Neural progenitor cell (in vitro differentiated cells): Measurements from ENCODE around the gene PRDM11. TPM values are rescaled to one million over a fixed set of nuclear protein-coding genes. Genes with fewer than 3 reads are reported as not detected.

ENCODE experiments used
- DNase-seq: peaks from one replicate; pipeline ENCODE4 v3.0.0-alpha.2; 2016; ENCODE audit warnings: low spot score
- H2AFZ ChIP-seq: fragments of 200-600 bp; sonication (generic); replicated peaks from 2 replicates; pipeline ENCODE4 v1.6.1; 2016; ENCODE audit warnings: antibody characterized with exemption
- H3F3A ChIP-seq: fragments of 200-600 bp; sonication (generic); 2 replicates; pipeline ENCODE4 v1.6.1; 2016; ENCODE audit warnings: antibody characterized with exemption, low read depth
- H3K27ac ChIP-seq: fragments of 200-600 bp; sonication (generic); 2 replicates; pipeline ENCODE4 v1.5.1; 2016; ENCODE audit warnings: mild to moderate bottlenecking
- H3K27me3 ChIP-seq: fragments of 200-600 bp; sonication (generic); 2 replicates; pipeline ENCODE4 v1.6.1; 2016; ENCODE audit warnings: mild to moderate bottlenecking, moderate library complexity
- H3K36me3 ChIP-seq: fragments of 200-600 bp; sonication (generic); 2 replicates; pipeline ENCODE4 v1.5.1; 2016
- H3K4me1 ChIP-seq: fragments of 200-600 bp; sonication (generic); 2 replicates; pipeline ENCODE4 v1.6.1; 2016; ENCODE audit warnings: mixed run types
- H3K4me2 ChIP-seq: fragments of 200-600 bp; sonication (generic); 2 replicates; pipeline ENCODE4 v1.6.1; 2016
- H3K4me3 ChIP-seq: fragments of 200-600 bp; sonication (generic); 2 replicates; pipeline ENCODE4 v1.5.1; 2016
- H3K79me2 ChIP-seq: fragments of 200-600 bp; sonication (generic); 2 replicates; pipeline ENCODE4 v1.6.1; 2016; ENCODE audit warnings: low read depth
- H3K9ac ChIP-seq: fragments of 200-600 bp; sonication (generic); 2 replicates; pipeline ENCODE4 v1.6.1; 2016
- H3K9me3 ChIP-seq: fragments of 200-600 bp; sonication (generic); 2 replicates; pipeline ENCODE4 v1.5.1; 2016; ENCODE audit warnings: low read depth
- H4K20me1 ChIP-seq: fragments of 200-600 bp; sonication (generic); 2 replicates; pipeline ENCODE4 v1.6.1; 2016; ENCODE audit warnings: low read depth
- H3K27ac Mint-ChIP-seq: 3 replicates; pipeline ENCODE4 v1.8.0; 2021; ENCODE audit warnings: mixed read lengths
- H3K27me3 Mint-ChIP-seq: 2 replicates; pipeline ENCODE4 v1.8.0; 2022; ENCODE audit warnings: low read depth, mild to moderate bottlenecking, inconsistent platforms, moderate library complexity, mixed read lengths; ENCODE audit not compliant: insufficient read depth
- H3K36me3 Mint-ChIP-seq: 3 replicates; pipeline ENCODE4 v1.8.0; 2021; ENCODE audit warnings: mixed read lengths
- H3K4me1 Mint-ChIP-seq: 3 replicates; pipeline ENCODE4 v1.8.0; 2021; ENCODE audit warnings: mixed read lengths
- H3K4me3 Mint-ChIP-seq: 3 replicates; pipeline ENCODE4 v1.8.0; 2021; ENCODE audit warnings: mild to moderate bottlenecking, moderate library complexity, mixed read lengths
- H3K9me3 Mint-ChIP-seq: 3 replicates; pipeline ENCODE4 v1.8.0; 2020; ENCODE audit warnings: mixed read lengths
- CTCF ChIP-seq: fragments of 200-600 bp; sonication (generic); IDR thresholded peaks from 2 replicates; pipeline ENCODE4 v1.5.1; 2017; ENCODE audit warnings: antibody characterized with exemption, mild to moderate bottlenecking
- EZH2 ChIP-seq: fragments of 200-600 bp; sonication (generic); IDR thresholded peaks from 2 replicates; pipeline ENCODE4 v1.6.1; 2017; ENCODE audit warnings: antibody characterized with exemption, mild to moderate bottlenecking, moderate library complexity
- EZH2phosphoT487 ChIP-seq: fragments of 200-600 bp; sonication (generic); IDR thresholded peaks from 2 replicates; pipeline ENCODE4 v1.6.1; 2017; ENCODE audit warnings: antibody characterized with exemption
- total RNA-seq: library from RNA; depleted of rRNA; stranded (reverse); fragments of >200 nt; gene quantifications from 2 replicates; pipeline ENCODE4 v1.2.3, GENCODE V29; 2015; ENCODE audit warnings: low replicate concordance

Gene PRDM11
- total RNA-seq, 1 donor from 2014 or later = 1.8 TPM

- Histone ChIP-seq H3K4me3 (no peak overlapping the region), H3K9me3 (no peaks in the 10 kb centered on the region), H2AFZ (no peak overlapping the region), H3K27ac (no peak overlapping the region), H3K79me2 (no peaks in the 10 kb centered on the region), H3K36me3 (no peaks in the 10 kb centered on the region), H4K20me1 (peaks cover 41% of the 10 kb centered on the region), H3K4me2 (no peak overlapping the region), H3K4me1 (no peaks in the 10 kb centered on the region), H3K27me3 (no peaks in the 10 kb centered on the region), H3F3A (no peaks in the 10 kb centered on the region), H3K9ac (no peak overlapping the region)
- no peak overlapping the region for H3K4me3 Mint-ChIP-seq
- H3K27me3 Mint-ChIP-seq = peaks cover 5% of the 10 kb centered on the region
- no peak for DNase-seq
- H3K27ac Mint-ChIP-seq = no peak overlapping the region
- H3K9me3 Mint-ChIP-seq = no peaks in the 10 kb centered on the region
- TF ChIP-seq CTCF = no peak
- no peak for TF ChIP-seq EZH2phosphoT487
- no peak for TF ChIP-seq EZH2
- H3K36me3 Mint-ChIP-seq = no peaks in the 10 kb centered on the region
- H3K4me1 Mint-ChIP-seq = peaks cover 11% of the 10 kb centered on the region
Observed at GRCh38 chr11:45165806-45166603, 19.6 kb downstream of the PRDM11 start.

- Histone ChIP-seq H3K27ac (no peak overlapping the region), H3F3A (no peaks in the 10 kb centered on the region), H3K36me3 (no peaks in the 10 kb centered on the region), H2AFZ (no peak overlapping the region), H3K9ac (no peak overlapping the region), H3K4me1 (no peaks in the 10 kb centered on the region), H3K9me3 (no peaks in the 10 kb centered on the region), H3K27me3 (no peaks in the 10 kb centered on the region), H3K4me3 (no peak overlapping the region), H3K4me2 (no peak overlapping the region), H4K20me1 (peaks cover 35% of the 10 kb centered on the region), H3K79me2 (no peaks in the 10 kb centered on the region)
- DNase-seq = no peak
- peaks cover 5% of the 10 kb centered on the region for H3K27me3 Mint-ChIP-seq
- no peaks in the 10 kb centered on the region for H3K9me3 Mint-ChIP-seq
- no peak for TF ChIP-seq EZH2phosphoT487
- H3K27ac Mint-ChIP-seq = no peak overlapping the region
- H3K4me3 Mint-ChIP-seq = no peak overlapping the region
- H3K4me1 Mint-ChIP-seq = peaks cover 11% of the 10 kb centered on the region
- H3K36me3 Mint-ChIP-seq = no peaks in the 10 kb centered on the region
Observed at GRCh38 chr11:45166604-45166897, 20.1 kb downstream of the PRDM11 start.

- H4K20me1 ChIP-seq = peaks cover 28% of the 10 kb centered on the region
- H2AFZ ChIP-seq = no peak overlapping the region
- no peaks in the 10 kb centered on the region for H3K27me3 ChIP-seq
- H3K9me3 ChIP-seq = no peaks in the 10 kb centered on the region
- no peaks in the 10 kb centered on the region for H3K36me3 ChIP-seq
- no peak overlapping the region for H3K27ac ChIP-seq
- H3K27me3 Mint-ChIP-seq = peaks cover 5% of the 10 kb centered on the region
- no peaks in the 10 kb centered on the region for H3K9me3 Mint-ChIP-seq
- no peaks in the 10 kb centered on the region for H3K4me1 ChIP-seq
- no peak overlapping the region for H3K4me3 Mint-ChIP-seq
- no peak overlapping the region for H3K4me3 ChIP-seq
- H3K79me2 ChIP-seq = no peaks in the 10 kb centered on the region
- no peaks in the 10 kb centered on the region for H3F3A ChIP-seq
- no peak for TF ChIP-seq EZH2
- H3K36me3 Mint-ChIP-seq = no peaks in the 10 kb centered on the region
- no peak overlapping the region for H3K27ac Mint-ChIP-seq
- H3K4me2 ChIP-seq = no peak overlapping the region
- peaks cover 8% of the 10 kb centered on the region for H3K4me1 Mint-ChIP-seq
- no peak overlapping the region for H3K9ac ChIP-seq
- no peak for DNase-seq
Observed at GRCh38 chr11:45167283-45167682, 20.8 kb downstream of the PRDM11 start.

- Histone ChIP-seq H3K4me2 (no peak overlapping the region), H3K79me2 (no peaks in the 10 kb centered on the region), H3K4me1 (no peaks in the 10 kb centered on the region), H3K27me3 (no peaks in the 10 kb centered on the region), H3K36me3 (no peaks in the 10 kb centered on the region), H3K9me3 (no peaks in the 10 kb centered on the region), H3K9ac (no peak overlapping the region), H4K20me1 (peaks cover 16% of the 10 kb centered on the region), H3K27ac (no peak overlapping the region), H3F3A (no peaks in the 10 kb centered on the region), H3K4me3 (no peak overlapping the region), H2AFZ (no peak overlapping the region)
- H3K9me3 Mint-ChIP-seq = no peaks in the 10 kb centered on the region
- H3K4me1 Mint-ChIP-seq = peaks cover 2% of the 10 kb centered on the region
- no peaks in the 10 kb centered on the region for H3K36me3 Mint-ChIP-seq
- H3K27ac Mint-ChIP-seq = no peak overlapping the region
- H3K27me3 Mint-ChIP-seq = peaks cover 5% of the 10 kb centered on the region
- DNase-seq = no peak
- TF ChIP-seq EZH2phosphoT487 (no peak), EZH2 (no peak), CTCF (no peak)
- H3K4me3 Mint-ChIP-seq = no peak overlapping the region
Observed at GRCh38 chr11:45168366-45169130, 22.1 kb downstream of the PRDM11 start.
